Spleen (tissue), 11 donors: Measurements from ENCODE around the gene IGSF6. TPM values are rescaled to one million over a fixed set of nuclear protein-coding genes. Genes with fewer than 3 reads are reported as not detected.

Source experiments
- DNase-seq: peaks from one replicate; pipeline ENCODE4 v3.0.0-alpha.2; 2020
- H3K27ac ChIP-seq, 8 donors: fragments of 200-600 bp; sonication (generic) in 7 of 8; 1 replicate in 4 of 8; 2 replicates in 4 of 8; pipeline versions ENCODE4 v1.5.0 to v1.8.0; 2016 to 2021; ENCODE audit warnings: inconsistent platforms in 4 of 8, mild to moderate bottlenecking in 4 of 8, moderate library complexity in 1 of 8
- H3K27me3 ChIP-seq, 7 donors: fragments of 200-600 bp; sonication (generic) in 6 of 7; replicated peaks in 1 of 7; 1 replicate in 4 of 7; 2 replicates in 3 of 7; pipeline versions ENCODE4 v1.5.0 to v1.8.0; 2016 to 2021; ENCODE audit warnings: inconsistent platforms in 3 of 7, mild to moderate bottlenecking in 1 of 7
- H3K36me3 ChIP-seq, 6 donors: fragments of 200-600 bp; sonication (generic) in 5 of 6; 1 replicate in 4 of 6; 2 replicates in 2 of 6; pipeline versions ENCODE4 v1.5.0 to v1.8.0; 2016 to 2021; ENCODE audit warnings: inconsistent platforms in 2 of 6
- H3K4me1 ChIP-seq, 6 donors: fragments of 200-600 bp; sonication (generic) in 5 of 6; 1 replicate in 3 of 6; 2 replicates in 3 of 6; pipeline versions ENCODE4 v1.5.0 to v1.8.0; 2016 to 2021; ENCODE audit warnings: inconsistent platforms in 3 of 6
- H3K4me3 ChIP-seq, 8 donors: fragments of 200-600 bp; sonication (generic) in 7 of 8; 1 replicate in 4 of 8; 2 replicates in 4 of 8; pipeline versions ENCODE4 v1.5.0 to v1.8.0; 2016 to 2021; ENCODE audit warnings: inconsistent platforms in 4 of 8, mild to moderate bottlenecking in 4 of 8, moderate library complexity in 2 of 8
- H3K9me3 ChIP-seq, 8 donors: fragments of 200-600 bp; sonication (generic) in 7 of 8; 1 replicate in 4 of 8; 2 replicates in 4 of 8; pipeline versions ENCODE4 v1.5.0 to v1.8.0; 2016 to 2021; ENCODE audit warnings: inconsistent platforms in 4 of 8
- CTCF ChIP-seq, 11 experiments: fragments of 200-600 bp in 7 of 11; fragments of 450-650 bp in 4 of 11; sonication (generic) in 4 of 11; IDR thresholded peaks in 8 of 11; conservative IDR thresholded peaks in 3 of 11; 1 replicate in 7 of 11; 2 replicates in 4 of 11; pipeline versions ENCODE4 v1.4.0 to v1.8.0; 2016 to 2021; ENCODE audit warnings: antibody characterized with exemption in 11 of 11, inconsistent platforms in 4 of 11, mild to moderate bottlenecking in 1 of 11
- POLR2A ChIP-seq, 3 donors: fragments of 450-650 bp; IDR thresholded peaks; one replicate each; pipeline ENCODE4 v1.5.1; 2017; ENCODE audit warnings: antibody characterized with exemption in 3 of 3, mild to moderate bottlenecking in 1 of 3
- POLR2AphosphoS5 ChIP-seq, 3 donors: sonication (generic); formaldehyde crosslinking; IDR thresholded peaks; one replicate each; pipeline ENCODE4 v1.5.1; 2017; ENCODE audit warnings: antibody characterized with exemption in 3 of 3
- WGBS, 5 donors: extraction: QIAGEN DNeasy Blood & Tissue Kit in 3 of 5; methylation state at CpG; one replicate each; pipeline versions ENCODE4 v1.1.5 to v1.1.7; 2013 to 2018; 5-methylcytosine and 5-hydroxymethylcytosine counted together
- intact Hi-C: fragments of 100-400 bp; cut with DNase I; formaldehyde crosslinking; loops from one replicate; pipeline ENCODE4 v1.15.0; 2023; ENCODE audit warnings: low total_unique reads
- polyA plus RNA-seq, 3 donors: library from polyadenylated mRNA; stranded (reverse); fragments of 200-250 nt; gene quantifications; one replicate each; pipeline ENCODE4 v1.2.1, GENCODE V29; 2013
- total RNA-seq, 7 donors: library from RNA; depleted of rRNA in 3 of 7; stranded (reverse); fragments of >200 nt in 3 of 7; fragmentation: NEBNext Ultra II Directional in 4 of 7; extraction: Animal tissue kit (Norgen Biotek cat#: 25700) in 4 of 7; gene quantifications; one replicate each; pipeline versions ENCODE4 v1.1.0 to v1.2.1, GENCODE V29; 2016 to 2021
- donor health status: healthy with polysubstance abuse.
- donor health status: DM: no; HTN: no; CAD: no; lungs with moderate emphysema.
- donor health status: DM: no; HTN: no; CAD: no.
- donor health status: Bipolar disorder and iron deficiency.
- donor health status: healthy.
- donor health status: DM: no; HTN: no; CAD: no.
- donor health status: DM: yes; HTN: yes; CAD: no.

IGSF6 gene
- total and polyA plus RNA-seq, 10 donors, result 15.5 to 134 (median 60.7) TPM

GRCh38 chr16:21613361-21613760 is 39.0 kb downstream of the IGSF6 start:
- Histone ChIP-seq H3K27ac (peak overlapping the region in 3 of 8 donors; percentile 69 to 82 (median 80)), H3K36me3 (peaks cover 0 to 42% (median 6%) of the 10 kb centered on the region in 6 donors), H3K27me3 (no peaks in the 10 kb centered on the region), H3K4me1 (peaks cover 24 to 100% (median 68%) of the 10 kb centered on the region in 6 donors), H3K9me3 (no peaks in the 10 kb centered on the region), H3K4me3 (no peak overlapping the region)
- intact Hi-C loops, result no loop called here
- DNase-seq, result no peak
- 91 to 98% (median 96%) methylated on average over 4 of the region's 4 CpGs for WGBS, 5 donors
- TF ChIP-seq POLR2AphosphoS5 (IDR thresholded peaks at IDR 0.05) (no peak), POLR2A (IDR thresholded peaks at IDR 0.05) (no peak), CTCF (IDR thresholded peaks at IDR 0.05 in 8 of 11, conservative IDR thresholded peaks at IDR 0.05 in 3 of 11) (no peak)

GRCh38 chr16:21611556-21612384 is 40.6 kb downstream of the IGSF6 start:
- Histone ChIP-seq H3K4me3 (peak overlapping the region in 1 of 8 donors; percentile 13), H3K4me1 (peaks cover 28 to 100% (median 74%) of the 10 kb centered on the region in 6 donors), H3K27ac (peak overlapping the region in 7 of 8 donors; percentile 19 to 82 (median 69)), H3K27me3 (no peaks in the 10 kb centered on the region), H3K36me3 (peaks cover 0 to 32% (median 0%) of the 10 kb centered on the region in 6 donors), H3K9me3 (no peaks in the 10 kb centered on the region)
- TF ChIP-seq POLR2A (IDR thresholded peaks at IDR 0.05), result no peak
- TF ChIP-seq POLR2AphosphoS5 (IDR thresholded peaks at IDR 0.05), result no peak
- TF ChIP-seq CTCF (IDR thresholded peaks at IDR 0.05 in 8 of 11, conservative IDR thresholded peaks at IDR 0.05 in 3 of 11), result no peak
- intact Hi-C loops, result no loop called here
- 39 to 59% (median 54%) methylated on average over 7 of the region's 7 CpGs for WGBS, 5 donors
- DNase-seq, result no peak

- Histone ChIP-seq H3K4me1 (peaks cover 25 to 100% (median 73%) of the 10 kb centered on the region in 6 donors), H3K9me3 (no peaks in the 10 kb centered on the region), H3K27me3 (no peaks in the 10 kb centered on the region), H3K36me3 (peaks cover 0 to 32% (median 0%) of the 10 kb centered on the region in 6 donors), H3K4me3 (peak overlapping the region in 1 of 8 donors; percentile 13), H3K27ac (peak overlapping the region in 7 of 8 donors; percentile 19 to 82 (median 69))
- 36 to 75% (median 40%) methylated on average over 4 of the region's 4 CpGs for WGBS, 5 donors
- no peak for DNase-seq
- TF ChIP-seq POLR2AphosphoS5 (IDR thresholded peaks at IDR 0.05) (no peak), POLR2A (IDR thresholded peaks at IDR 0.05) (no peak), CTCF (IDR thresholded peaks at IDR 0.05 in 8 of 11, conservative IDR thresholded peaks at IDR 0.05 in 3 of 11) (no peak)
- intact Hi-C loops, result no loop called here
Measured at GRCh38 chr16:21611198-21611555, 41.2 kb downstream of the IGSF6 start.

GRCh38 chr16:21610766-21611165 is 41.6 kb downstream of the IGSF6 start:
- DNase-seq, result no peak
- Histone ChIP-seq H3K4me3 (no peak overlapping the region), H3K4me1 (peaks cover 22 to 100% (median 73%) of the 10 kb centered on the region in 6 donors), H3K9me3 (no peaks in the 10 kb centered on the region), H3K27ac (peak overlapping the region in 5 of 8 donors; percentile 62 to 82 (median 75)), H3K27me3 (no peaks in the 10 kb centered on the region), H3K36me3 (peaks cover 0 to 31% (median 0%) of the 10 kb centered on the region in 6 donors)
- TF ChIP-seq POLR2A (IDR thresholded peaks at IDR 0.05), result no peak
- TF ChIP-seq CTCF (IDR thresholded peaks at IDR 0.05 in 8 of 11, conservative IDR thresholded peaks at IDR 0.05 in 3 of 11), result no peak
- WGBS, 5 donors, result 63 to 87% (median 80%) methylated on average over 2 of the region's 2 CpGs
- intact Hi-C loops, result no loop called here
